SKM-1 treated with dmso at 0.1 percent for 144 hours (cell line): ENCODE data around the gene ABCG1.
"Not testable (repeated sequence)": the region's sequence is repeated elsewhere in the genome, so short reads cannot be mapped to it uniquely, and the experiment has no call there.

Experiments
- DNase-seq: peaks from one replicate; lab custom pipeline; 2025; ENCODE audit not compliant: unreplicated experiment; lab: John Stamatoyannopoulos, UW

Gene ABCG1

DNA sequence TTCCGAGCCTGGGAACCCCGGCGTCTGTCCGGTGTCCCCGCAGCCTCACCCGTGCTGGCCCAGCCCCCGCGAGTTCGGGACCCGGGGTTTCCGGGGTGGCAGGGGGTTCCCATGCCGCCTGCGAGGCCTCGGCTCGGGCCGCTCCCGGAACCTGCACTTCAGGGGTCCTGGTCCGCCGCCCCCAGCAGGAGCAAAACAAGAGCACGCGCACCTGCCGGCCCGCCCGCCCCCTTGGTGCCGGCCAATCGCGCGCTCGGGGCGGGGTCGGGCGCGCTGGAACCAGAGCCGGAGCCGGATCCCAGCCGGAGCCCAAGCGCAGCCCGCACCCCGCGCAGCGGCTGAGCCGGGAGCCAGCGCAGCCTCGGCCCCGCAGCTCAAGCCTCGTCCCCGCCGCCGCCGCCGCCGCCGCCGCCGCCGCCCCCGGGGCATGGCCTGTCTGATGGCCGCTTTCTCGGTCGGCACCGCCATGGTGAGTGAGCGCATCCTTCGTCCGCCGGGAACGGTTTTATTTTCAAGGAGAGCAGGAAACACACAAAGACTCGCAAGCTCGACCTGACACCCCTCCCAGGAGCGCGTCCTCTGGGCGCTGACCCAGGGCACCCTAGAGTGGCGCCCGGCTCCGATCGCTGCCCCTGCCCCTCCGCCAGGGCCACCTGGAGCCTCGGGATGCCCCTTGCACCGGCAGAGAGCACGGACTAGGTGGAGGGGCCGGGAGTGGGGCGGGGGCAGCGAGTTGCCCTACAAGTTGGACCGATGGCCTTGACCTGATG lies at the start of gene ABCG1:
TSS of gene ABCG1 (plus strand) at position 305 of the 770 bp plus-strand sequence. CDS start at position 428, 123 bp downstream.
- DNase-seq: no peak

DNA sequence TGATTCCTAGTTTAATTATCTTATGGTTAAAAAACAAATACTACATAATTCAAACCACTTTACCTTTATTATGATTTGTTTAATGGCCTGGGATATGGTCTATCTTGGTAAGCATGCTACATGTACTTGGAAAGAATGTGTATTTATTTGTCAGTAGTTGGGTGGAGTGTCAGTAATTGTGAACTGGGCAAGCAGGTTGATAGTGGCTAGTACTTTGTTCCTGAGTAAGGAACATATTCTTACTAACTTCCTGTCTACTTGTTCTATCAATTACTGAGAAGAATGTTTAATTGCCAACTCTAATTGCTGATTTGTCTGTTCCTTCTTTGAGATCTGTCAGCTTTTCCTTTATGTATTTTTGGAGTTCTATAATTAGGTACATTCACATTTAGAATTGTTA lies 49.2 kb upstream of the ABCG1 start:
- DNase-seq: no peak

DNA sequence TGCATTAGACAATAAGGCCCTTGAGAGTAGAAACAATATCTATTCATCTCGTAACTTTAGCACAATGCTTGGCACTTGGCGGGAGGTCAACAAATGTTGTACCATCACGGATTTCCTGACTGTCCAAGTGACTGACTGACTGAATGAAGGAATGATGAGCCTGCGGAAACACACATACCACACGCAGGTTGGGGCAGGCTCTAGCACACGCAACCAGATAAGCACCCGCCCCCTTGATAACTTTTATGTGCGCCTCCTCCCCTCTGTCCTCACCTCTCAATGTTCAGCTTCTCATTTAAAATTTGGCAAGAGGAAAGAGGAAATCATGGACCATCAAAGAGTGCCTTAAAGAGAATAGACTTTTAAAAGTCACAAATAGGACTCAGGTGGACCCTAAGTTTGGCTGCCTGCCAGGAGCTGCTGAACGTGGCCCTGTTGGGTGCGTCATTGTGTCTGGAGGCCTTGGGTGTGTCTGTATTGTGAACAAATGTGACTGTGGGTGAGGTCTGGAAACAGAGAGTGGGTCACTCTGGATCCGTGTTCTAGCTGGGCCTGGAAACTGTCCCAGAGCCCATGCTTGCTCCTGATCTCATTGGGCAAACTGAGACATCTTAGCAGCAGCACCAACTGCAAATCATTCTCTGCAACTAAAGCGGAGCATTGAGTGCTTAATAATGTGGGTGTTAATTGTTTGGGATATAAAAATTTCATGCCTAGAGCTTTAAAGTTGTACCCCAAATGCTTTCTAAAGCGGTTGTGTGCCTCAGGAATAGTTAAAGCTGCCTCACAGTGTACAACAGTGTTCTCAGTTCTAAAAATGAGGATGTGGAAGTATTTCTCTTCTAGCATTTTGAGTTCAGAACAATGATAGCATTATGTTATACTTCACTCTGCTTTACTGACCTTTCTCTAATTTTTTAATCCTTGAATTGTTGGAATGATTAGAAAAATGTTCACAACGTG lies 47.6 kb upstream of the ABCG1 start:
- DNase-seq: no peak

DNA sequence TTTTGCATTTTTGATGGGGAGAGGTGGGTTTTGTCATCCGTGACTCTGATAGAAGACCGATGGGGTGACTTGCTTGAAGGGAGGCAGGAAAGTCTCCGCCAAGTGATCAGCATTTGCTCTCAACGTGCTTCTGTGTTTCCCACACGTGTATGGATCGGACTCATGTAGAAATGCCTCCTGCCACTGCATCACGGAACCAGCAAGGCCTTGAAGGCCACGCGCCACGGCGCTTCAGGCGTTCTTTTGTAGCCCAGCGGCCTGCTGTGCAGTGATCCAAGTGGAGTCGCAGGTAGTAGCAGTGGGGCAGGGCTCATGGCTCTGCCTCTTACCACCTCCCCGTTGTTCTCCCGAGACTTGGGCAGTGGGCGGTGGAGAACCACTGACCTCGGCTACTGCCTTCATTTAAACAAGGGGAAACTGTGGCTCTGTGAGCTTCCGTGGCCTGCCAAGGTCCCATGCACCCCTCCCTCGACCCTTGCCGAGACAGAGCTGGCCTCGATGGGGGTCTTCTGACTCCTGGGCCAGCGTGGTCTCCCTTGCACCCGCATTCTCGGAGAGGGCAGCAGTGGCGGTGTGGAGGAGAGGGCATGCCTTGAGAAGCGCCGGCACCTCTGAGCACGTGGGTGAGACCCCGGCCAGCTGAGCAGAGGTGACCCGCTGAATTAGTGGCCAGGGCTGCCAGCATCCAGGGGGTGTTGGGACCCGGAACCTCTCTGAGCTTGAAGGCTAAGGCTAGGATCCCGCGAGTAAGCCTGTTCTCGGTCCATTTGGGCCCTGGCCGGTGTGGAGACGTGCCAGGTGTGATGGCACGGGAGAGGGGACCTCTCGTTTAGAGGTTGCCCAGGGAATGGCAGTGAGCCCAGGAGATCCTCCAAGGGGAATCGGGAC lies 46.1 kb upstream of the ABCG1 start:
- no peak for DNase-seq

GRCh38 chr21:42174173-42174572 lies 44.8 kb upstream of the ABCG1 start:
- DNase-seq: no peak

DNA sequence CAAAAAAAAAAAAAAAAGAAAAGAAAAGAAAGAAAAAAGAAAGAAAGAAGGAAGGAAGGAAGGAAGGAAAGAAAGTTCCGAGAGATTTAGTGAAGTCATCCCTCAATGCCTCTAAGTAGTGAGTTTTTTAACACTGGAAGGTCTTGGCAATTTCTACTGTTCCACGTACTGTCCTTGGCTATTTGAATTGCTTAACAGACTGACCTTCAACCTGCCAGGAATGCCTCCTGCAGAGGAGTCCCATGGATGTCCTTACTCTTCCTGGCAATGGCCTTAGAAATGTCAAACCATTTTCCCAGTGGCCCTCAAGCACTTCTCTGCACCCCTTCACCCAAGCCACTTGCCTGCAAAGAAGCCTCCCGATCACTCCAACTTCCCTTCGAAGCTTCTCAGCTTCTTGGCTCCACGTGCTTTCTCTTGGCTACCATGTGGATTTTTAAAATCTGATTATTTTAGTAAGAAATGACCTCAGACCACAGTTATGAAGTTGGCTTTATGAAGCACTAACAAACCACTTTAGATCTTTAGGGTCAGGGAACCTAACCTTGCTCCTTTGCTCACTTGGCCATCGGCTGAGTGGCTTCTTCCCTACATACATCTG lies 43.7 kb upstream of the ABCG1 start:
- DNase-seq: no peak

DNA sequence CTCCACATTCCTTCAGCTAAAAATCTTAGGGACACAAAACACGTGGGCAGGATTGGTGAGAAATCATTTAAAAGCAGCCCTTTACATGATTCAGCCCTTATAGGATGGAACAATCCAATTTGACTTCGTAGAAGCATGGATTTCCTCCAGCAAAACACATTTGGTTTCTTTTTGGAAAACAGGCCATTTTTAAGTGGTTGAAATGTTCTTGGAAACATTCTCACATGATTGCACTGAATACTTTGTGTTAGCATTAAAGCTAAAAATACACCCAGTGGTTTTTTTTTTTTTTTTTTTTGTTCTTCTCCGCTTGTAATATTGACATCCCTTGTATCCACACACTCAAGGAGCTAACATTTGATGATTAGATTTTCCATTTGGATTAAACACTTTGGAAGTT lies 42.1 kb upstream of the ABCG1 start:
- DNase-seq: no peak

- DNase-seq: no peak
Observed at GRCh38 chr21:42179316-42179715, 39.6 kb upstream of the ABCG1 start.

DNA sequence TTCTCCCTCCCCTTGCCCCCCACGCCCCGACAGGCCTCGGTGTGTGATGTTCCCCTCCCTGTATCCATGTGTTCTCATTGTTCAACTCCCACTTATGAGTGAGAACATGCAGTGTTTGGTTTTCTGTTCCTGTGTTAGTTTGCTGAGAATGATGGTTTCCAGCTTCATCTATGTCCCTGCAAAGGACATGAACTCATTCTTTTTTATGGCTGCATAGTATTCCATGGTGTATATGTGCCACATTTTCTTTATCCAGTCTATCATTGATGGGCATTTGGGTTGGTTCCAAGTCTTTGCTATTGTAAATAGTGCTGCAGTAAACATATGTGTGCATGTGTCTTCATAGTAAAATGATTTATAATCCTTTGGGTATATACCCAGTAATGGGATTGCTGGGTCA lies 38.9 kb upstream of the ABCG1 start:
- DNase-seq: not testable (repeated sequence)

- DNase-seq: no peak
Observed at GRCh38 chr21:42182713-42183371, 36.1 kb upstream of the ABCG1 start.

DNA sequence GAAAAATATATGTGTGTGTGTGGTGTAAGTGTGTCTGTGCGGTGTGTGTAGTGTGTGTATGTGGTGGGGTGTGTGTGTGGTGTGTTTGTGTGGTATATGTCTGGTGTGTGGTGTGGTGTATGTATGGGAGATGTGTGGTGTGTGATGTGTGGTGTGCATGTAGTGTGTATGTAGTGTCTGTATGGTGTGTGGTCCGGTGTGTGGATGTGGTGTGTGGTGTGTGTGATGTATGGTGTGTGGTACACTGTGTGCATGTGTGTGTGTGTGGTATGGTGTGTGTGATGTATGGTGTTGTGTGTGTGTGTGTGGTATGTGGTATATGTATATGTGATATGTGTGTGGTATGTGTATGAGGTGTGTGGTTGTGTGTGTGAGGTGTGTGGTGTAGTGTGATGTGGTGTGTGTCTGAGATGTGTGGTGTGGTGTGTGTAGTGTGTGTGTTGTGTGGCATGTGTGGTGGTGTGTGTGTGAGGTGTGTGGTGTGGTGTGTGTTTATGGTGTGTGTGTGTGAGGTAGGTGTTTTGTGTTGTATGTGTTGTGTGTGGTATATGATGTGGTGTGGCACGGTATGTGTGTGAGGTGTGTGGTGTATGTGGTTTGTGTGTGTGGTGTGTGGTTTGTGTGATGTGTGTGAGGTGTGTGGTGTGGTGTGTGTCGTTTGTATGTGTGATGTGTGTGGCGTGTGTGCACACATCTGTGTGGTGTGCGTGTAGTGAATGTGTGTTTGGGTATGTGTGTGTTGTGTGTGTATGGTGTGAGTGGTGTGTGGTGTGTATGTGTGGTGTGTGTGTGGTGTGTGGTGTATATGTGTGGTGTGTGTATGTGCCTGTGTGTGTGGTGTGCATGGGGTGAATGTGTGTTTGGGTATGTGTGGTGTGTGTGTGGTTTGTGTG lies 35.3 kb upstream of the ABCG1 start:
- no peak for DNase-seq

DNA sequence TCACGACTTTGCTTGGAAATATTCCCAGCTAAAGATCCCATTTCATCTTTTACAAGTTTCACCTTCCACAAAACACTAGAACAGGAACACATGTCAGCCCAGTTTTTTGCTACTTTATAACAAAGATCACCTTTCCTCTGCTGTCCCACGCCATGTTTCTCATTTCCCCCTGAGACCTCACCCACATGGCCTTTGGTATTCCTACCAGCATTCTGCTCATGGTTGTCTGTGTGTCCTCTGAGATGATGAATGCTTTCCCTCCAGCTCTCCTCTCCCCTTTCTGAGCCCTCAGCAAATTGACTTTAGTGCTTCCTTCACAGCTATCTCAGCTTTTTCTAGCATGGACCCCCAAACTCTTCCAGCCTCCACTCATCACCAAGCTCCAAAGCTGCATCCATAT lies 32.3 kb upstream of the ABCG1 start:
- no peak for DNase-seq

GRCh38 chr21:42187976-42188653 lies 30.8 kb upstream of the ABCG1 start:
- peak; percentile 96 for DNase-seq

DNA sequence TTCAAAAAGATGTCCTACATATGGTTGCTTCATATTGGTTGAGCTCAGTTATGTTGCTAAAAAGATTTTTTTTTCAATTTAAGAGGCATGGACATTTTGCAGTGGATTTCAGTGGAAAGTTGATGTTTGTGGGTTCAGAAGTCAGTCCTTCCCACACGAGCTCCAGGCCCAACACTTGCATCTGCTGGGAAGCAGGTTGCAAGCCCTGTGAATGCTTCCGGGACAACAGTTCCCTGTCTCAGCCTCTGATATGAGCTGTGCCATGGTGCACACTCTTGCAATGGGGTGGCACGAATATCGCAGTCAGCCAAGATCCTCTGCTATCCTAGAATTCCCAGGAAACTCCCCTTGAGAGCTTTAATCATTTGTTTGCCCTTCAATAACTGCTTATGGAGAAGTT lies 30.3 kb upstream of the ABCG1 start:
- DNase-seq: no peak

GRCh38 chr21:42189431-42189830 lies 29.5 kb upstream of the ABCG1 start:
- DNase-seq: no peak

DNA sequence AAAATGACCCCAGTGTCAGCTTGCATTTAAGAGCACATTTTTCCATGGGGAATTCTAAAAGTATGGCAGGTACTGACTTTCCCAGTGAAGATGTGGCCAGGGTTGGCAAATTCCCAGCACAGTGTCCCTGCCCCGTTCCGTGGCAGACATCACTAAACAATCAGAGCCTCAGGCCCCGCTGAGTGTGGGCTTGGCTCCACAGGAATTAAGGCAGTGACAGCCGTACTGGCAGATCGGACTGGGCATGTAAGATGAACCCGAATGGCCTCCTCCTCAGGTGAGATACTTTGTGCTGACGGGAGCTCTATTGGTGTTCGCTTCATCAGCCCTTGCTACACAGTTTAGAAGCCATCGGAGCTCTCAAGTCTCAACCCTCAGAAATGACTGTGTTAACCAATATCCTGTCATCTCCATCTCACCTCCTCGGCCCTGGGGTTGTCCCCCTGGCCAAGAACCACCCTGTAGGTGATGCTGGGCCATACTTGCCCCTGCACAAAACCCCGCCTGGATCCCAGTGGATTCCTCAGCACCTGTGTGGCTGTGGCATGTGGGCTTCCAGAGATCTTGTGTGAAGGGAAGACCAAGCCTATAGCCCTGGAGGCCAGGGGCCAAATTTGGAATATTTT lies 29.0 kb upstream of the ABCG1 start:
- no peak for DNase-seq

DNA sequence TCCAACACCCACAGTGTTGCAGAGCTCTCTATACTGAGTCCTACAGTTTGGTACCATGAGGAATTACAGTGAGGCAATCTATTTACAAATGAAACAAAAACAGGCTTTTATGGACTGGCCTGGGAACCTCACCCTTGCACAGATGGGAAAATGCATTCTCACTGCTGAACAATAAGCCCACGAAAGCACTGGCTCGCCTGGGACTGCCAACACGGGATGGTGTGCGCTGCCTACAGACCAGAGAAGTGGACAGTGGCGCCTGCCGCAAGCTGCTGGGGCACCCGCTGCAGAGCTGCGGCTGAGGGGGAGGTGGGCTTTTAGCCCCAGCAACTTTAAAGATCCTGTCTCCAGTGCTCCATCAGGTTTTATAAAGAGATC lies 28.5 kb upstream of the ABCG1 start:
- DNase-seq: no peak

DNA sequence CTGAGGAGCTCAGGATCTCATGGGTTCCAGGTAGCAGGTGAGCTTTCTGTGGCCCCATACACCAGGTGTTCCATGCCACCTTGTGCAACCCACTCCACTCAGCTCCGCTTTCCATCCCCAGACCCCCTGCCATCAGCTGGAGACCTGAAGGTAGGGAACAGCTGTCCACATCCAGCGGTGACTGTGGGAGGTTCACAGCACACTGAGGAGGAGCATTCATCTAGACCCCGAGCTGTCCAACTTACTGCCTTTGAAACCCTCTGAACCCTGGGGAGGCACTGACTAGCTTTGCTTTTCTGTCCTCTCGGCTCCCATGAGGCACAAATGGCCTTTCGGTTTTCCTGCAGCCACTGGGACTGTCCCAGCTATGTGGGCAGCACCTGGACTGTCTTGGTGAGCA lies 27.9 kb upstream of the ABCG1 start:
- no peak for DNase-seq
